Glutamatergic neuron (in vitro differentiated cells): ENCODE results near the gene UCP3. TPM values are rescaled to one million over a fixed set of nuclear protein-coding genes. Genes with fewer than 3 reads are reported as not detected.

Source experiments
- DNase-seq: peaks from one replicate; pipeline ENCODE4 v3.0.0; 2022
- H3K27ac Mint-ChIP-seq: one replicate; pipeline ENCODE4 v1.8.0; 2020; ENCODE audit warnings: mild to moderate bottlenecking, mixed read lengths, inconsistent platforms; ENCODE audit not compliant: unreplicated experiment
- H3K27me3 Mint-ChIP-seq: one replicate; pipeline ENCODE4 v1.8.0; 2020; ENCODE audit warnings: mild to moderate bottlenecking, moderate library complexity, mixed read lengths, inconsistent platforms; ENCODE audit not compliant: unreplicated experiment
- H3K36me3 Mint-ChIP-seq: one replicate; pipeline ENCODE4 v1.8.0; 2020; ENCODE audit warnings: mild to moderate bottlenecking, mixed read lengths, inconsistent platforms; ENCODE audit not compliant: unreplicated experiment
- H3K4me1 Mint-ChIP-seq: one replicate; pipeline ENCODE4 v1.8.0; 2020; ENCODE audit warnings: mild to moderate bottlenecking, low read depth, mixed read lengths, inconsistent platforms; ENCODE audit not compliant: unreplicated experiment
- H3K4me3 Mint-ChIP-seq: one replicate; pipeline ENCODE4 v1.8.0; 2020; ENCODE audit warnings: mild to moderate bottlenecking, mixed read lengths, inconsistent platforms; ENCODE audit not compliant: unreplicated experiment
- H3K9me3 Mint-ChIP-seq: one replicate; pipeline ENCODE4 v1.8.0; 2020; ENCODE audit warnings: mild to moderate bottlenecking, moderate library complexity, mixed read lengths, inconsistent platforms; ENCODE audit not compliant: unreplicated experiment
- CTCF ChIP-seq: fragments of 200-600 bp; sonication (generic); IDR thresholded peaks from one replicate; pipeline ENCODE4 v1.5.0; 2021; ENCODE audit not compliant: partially characterized antibody, unreplicated experiment
- total RNA-seq: library from RNA; stranded (reverse); fragmentation: NEBNext Ultra II Directional; extraction: Animal tissue kit (Norgen Biotek cat#: 25700); gene quantifications from one replicate; pipeline ENCODE4 v1.2.1, GENCODE V29; 2021; ENCODE audit not compliant: unreplicated experiment

Gene UCP3
- total RNA-seq, 1 donor from 2014 or later = 7.6 TPM

GRCh38 chr11:74013141-74013540 is 4.3 kb upstream of the UCP3 start:
- Mint-ChIP-seq H3K4me3 (no peak overlapping the region), H3K4me1 (peaks cover 3% of the 10 kb centered on the region), H3K27ac (no peak overlapping the region), H3K27me3 (peaks cover 1% of the 10 kb centered on the region), H3K9me3 (peaks cover 6% of the 10 kb centered on the region), H3K36me3 (peaks cover 7% of the 10 kb centered on the region)
- TF ChIP-seq CTCF = no peak
- DNase-seq = no peak

- Mint-ChIP-seq H3K4me1 (peaks cover 3% of the 10 kb centered on the region), H3K27me3 (peaks cover 1% of the 10 kb centered on the region), H3K9me3 (peaks cover 6% of the 10 kb centered on the region), H3K4me3 (no peak overlapping the region), H3K36me3 (peaks cover 7% of the 10 kb centered on the region), H3K27ac (no peak overlapping the region)
- DNase-seq = no peak
- no peak for TF ChIP-seq CTCF
These were observed 3.4 kb upstream of the UCP3 start for GRCh38 chr11:74012074-74012809.

GRCh38 chr11:74011360-74012073 is 2.6 kb upstream of the UCP3 start:
- H3K9me3 Mint-ChIP-seq = peaks cover 6% of the 10 kb centered on the region
- no peak for DNase-seq
- no peak for TF ChIP-seq CTCF
- no peak overlapping the region for H3K27ac Mint-ChIP-seq
- H3K4me3 Mint-ChIP-seq = no peak overlapping the region
- H3K36me3 Mint-ChIP-seq = peaks cover under 1% of the 10 kb centered on the region
- H3K4me1 Mint-ChIP-seq = peaks cover 3% of the 10 kb centered on the region
- H3K27me3 Mint-ChIP-seq = no peaks in the 10 kb centered on the region

- DNase-seq = no peak
- Mint-ChIP-seq H3K27me3 (no peaks in the 10 kb centered on the region), H3K4me3 (no peak overlapping the region), H3K9me3 (peaks cover 6% of the 10 kb centered on the region), H3K36me3 (no peaks in the 10 kb centered on the region), H3K27ac (no peak overlapping the region), H3K4me1 (peaks cover 3% of the 10 kb centered on the region)
- TF ChIP-seq CTCF = no peak
These were observed 1.7 kb upstream of the UCP3 start for GRCh38 chr11:74010306-74011300.
